H1 (cell line): ENCODE data around the gene FGF14. TPM values are rescaled to one million over a fixed set of nuclear protein-coding genes. Genes with fewer than 3 reads are reported as not detected.

Source experiments
- CTCF ChIA-PET: fragments of 300-600 bp; sonication (Branson Sonifier 250); formaldehyde crosslinking; loops from one replicate; lab custom pipeline; 2021; ENCODE audit not compliant: partially characterized antibody; lab: Charles Lee
- POLR2A ChIA-PET: fragments of 300-600 bp; sonication (Branson Sonifier 250); formaldehyde crosslinking; loops from one replicate; lab custom pipeline; 2021; ENCODE audit warnings: inconsistent platforms; ENCODE audit not compliant: partially characterized antibody; lab: Charles Lee
- DNase-seq, 2 experiments: peaks; one replicate each; pipeline versions ENCODE4 v3.0.0 to v3.0.0-alpha.2; 2010 to 2022; ENCODE audit warnings: low spot score in 2 of 2, low read depth in 1 of 2, mixed read lengths in 1 of 2
- FAIRE-seq: peaks from 2 replicates; lab custom pipeline; 2011; peaks lifted over from hg19 to GRCh38; lab: Jason Lieb, UNC
- H2AFZ ChIP-seq: 2 replicates; pipeline ENCODE4 v1.8.1; 2012; ENCODE audit warnings: low read length, inconsistent platforms
- H2AK5ac ChIP-seq: 2 replicates; pipeline ENCODE4 v1.6.1; 2013; ENCODE audit warnings: low read depth, low read length
- H2BK120ac ChIP-seq: replicated peaks from 2 replicates; pipeline ENCODE3; 2013; ENCODE audit warnings: low read depth, low read length, inconsistent platforms
- H2BK12ac ChIP-seq: 2 replicates; pipeline ENCODE4 v1.6.1; 2013; ENCODE audit warnings: low read depth, low read length
- H2BK15ac ChIP-seq: 2 replicates; pipeline ENCODE4 v1.6.1; 2013; ENCODE audit warnings: low read length
- H2BK20ac ChIP-seq: 2 replicates; pipeline ENCODE4 v1.6.1; 2013; ENCODE audit warnings: low read length
- H2BK5ac ChIP-seq: 2 replicates; pipeline ENCODE4 v1.6.1; 2013; ENCODE audit warnings: low read depth, low read length
- H3K14ac ChIP-seq: 2 replicates; pipeline ENCODE4 v1.6.1; 2013; ENCODE audit warnings: inconsistent platforms; ENCODE audit not compliant: insufficient read length
- H3K18ac ChIP-seq: 2 replicates; pipeline ENCODE4 v1.6.1; 2013; ENCODE audit warnings: low read length; ENCODE audit errors: extremely low read depth
- H3K23ac ChIP-seq: 2 replicates; pipeline ENCODE4 v1.6.1; 2013; ENCODE audit warnings: inconsistent platforms; ENCODE audit not compliant: insufficient read length
- H3K23me2 ChIP-seq: 2 replicates; pipeline ENCODE4 v1.6.1; 2013; ENCODE audit warnings: low read depth, low read length
- H3K27ac ChIP-seq: 2 replicates; pipeline ENCODE4 v1.6.1; 2011; ENCODE audit warnings: low read depth, low read length, inconsistent platforms
- H3K27me3 ChIP-seq, 4 experiments: replicated peaks in 1 of 4; 1 replicate in 1 of 4; 2 replicates in 3 of 4; pipeline versions ENCODE4 v1.6.1 to v1.8.1; 2011 to 2013; ENCODE audit warnings: low read length in 3 of 4, mild to moderate bottlenecking in 3 of 4, inconsistent platforms in 2 of 4, mixed read lengths in 2 of 4, moderate library complexity in 1 of 4; ENCODE audit not compliant: control insufficient read depth in 3 of 4, insufficient read depth in 3 of 4; ENCODE audit errors: extremely low read depth in 1 of 4
- H3K36me3 ChIP-seq, 4 experiments: 2 replicates each; pipeline versions ENCODE4 v1.6.1 to v1.8.1; 2011 to 2013; ENCODE audit warnings: mild to moderate bottlenecking in 4 of 4, low read length in 3 of 4, moderate library complexity in 2 of 4, control low read depth in 1 of 4, inconsistent platforms in 1 of 4; ENCODE audit not compliant: insufficient read depth in 4 of 4, control insufficient read depth in 2 of 4
- H3K4ac ChIP-seq: replicated peaks from 2 replicates; pipeline ENCODE3; 2013; ENCODE audit warnings: low read length, low read depth, mixed read lengths, inconsistent platforms; ENCODE audit not compliant: insufficient read length
- H3K4me1 ChIP-seq, 4 experiments: replicated peaks in 1 of 4; 1 replicate in 1 of 4; 2 replicates in 3 of 4; pipeline versions ENCODE4 v1.6.1 to v1.8.1; 2011 to 2013; ENCODE audit warnings: low read length in 3 of 4, inconsistent platforms in 2 of 4, mixed read lengths in 1 of 4; ENCODE audit not compliant: insufficient read depth in 4 of 4, control insufficient read depth in 3 of 4
- H3K4me2 ChIP-seq, 2 experiments: 2 replicates each; pipeline versions ENCODE4 v1.6.1 to v1.8.1; 2011 to 2013; ENCODE audit warnings: low read depth in 2 of 2, low read length in 2 of 2, control low read depth in 1 of 2, inconsistent platforms in 1 of 2, mild to moderate bottlenecking in 1 of 2; ENCODE audit not compliant: insufficient read depth in 1 of 2
- H3K4me3 ChIP-seq, 4 experiments: fragments of 200-600, 300-600 bp in 1 of 4; sonication (generic), shearing (Covaris generic), sonication (Bioruptor Twin) in 1 of 4; 2 replicates each; pipeline versions ENCODE4 v1.5.1 to v1.8.1; 2011 to 2016; ENCODE audit warnings: low read length in 4 of 4, low read depth in 3 of 4, control low read depth in 2 of 4, inconsistent platforms in 2 of 4, mild to moderate bottlenecking in 2 of 4, mixed read lengths in 1 of 4, moderate library complexity in 1 of 4; ENCODE audit not compliant: insufficient read depth in 2 of 4; ENCODE audit errors: extremely low read depth in 1 of 4
- H3K56ac ChIP-seq: replicated peaks from 2 replicates; pipeline ENCODE3; 2013; ENCODE audit warnings: low read depth, mild to moderate bottlenecking, mixed read lengths, low read length, inconsistent platforms; ENCODE audit not compliant: insufficient read length
- H3K79me1 ChIP-seq: 2 replicates; pipeline ENCODE4 v1.6.1; 2013; ENCODE audit warnings: low read depth, low read length, control low read depth
- H3K79me2 ChIP-seq, 2 experiments: 2 replicates each; pipeline versions ENCODE4 v1.6.1 to v1.8.1; 2012 to 2013; ENCODE audit warnings: low read length in 2 of 2, mild to moderate bottlenecking in 2 of 2, inconsistent platforms in 1 of 2; ENCODE audit not compliant: insufficient read depth in 2 of 2, control insufficient read depth in 1 of 2
- H3K9ac ChIP-seq, 4 experiments: replicated peaks in 1 of 4; 1 replicate in 1 of 4; 2 replicates in 3 of 4; pipeline versions ENCODE4 v1.6.1 to v1.8.1; 2011 to 2013; ENCODE audit warnings: low read depth in 3 of 4, low read length in 3 of 4, control low read depth in 2 of 4, mild to moderate bottlenecking in 2 of 4, moderate library complexity in 2 of 4, inconsistent platforms in 1 of 4; ENCODE audit errors: extremely low read depth in 1 of 4
- H3K9me3 ChIP-seq, 2 experiments: 2 replicates each; pipeline versions ENCODE4 v1.6.1 to v1.8.1; 2012 to 2013; ENCODE audit warnings: mild to moderate bottlenecking in 2 of 2, moderate library complexity in 2 of 2, control low read depth in 1 of 2, inconsistent platforms in 1 of 2, low read depth in 1 of 2, low read length in 1 of 2, mixed read lengths in 1 of 2; ENCODE audit not compliant: insufficient read depth in 2 of 2
- H4K20me1 ChIP-seq, 2 experiments: replicated peaks in 1 of 2; 2 replicates each; pipeline versions ENCODE3 to v1.8.1; 2011 to 2013; ENCODE audit warnings: inconsistent platforms in 2 of 2, low read length in 2 of 2, mild to moderate bottlenecking in 1 of 2; ENCODE audit not compliant: insufficient read depth in 2 of 2, control insufficient read depth in 1 of 2
- H4K5ac ChIP-seq: 2 replicates; pipeline ENCODE4 v1.6.1; 2013; ENCODE audit warnings: low read length, low read depth, mixed read lengths, inconsistent platforms; ENCODE audit not compliant: insufficient read length
- H4K8ac ChIP-seq: 2 replicates; pipeline ENCODE4 v1.8.0; 2013; ENCODE audit warnings: mild to moderate bottlenecking, moderate library complexity, low read length, inconsistent platforms; ENCODE audit not compliant: insufficient read depth; ENCODE audit errors: extremely low read depth
- H4K91ac ChIP-seq: replicated peaks from 2 replicates; pipeline ENCODE3; 2013; ENCODE audit warnings: low read length, mixed read lengths, inconsistent platforms; ENCODE audit not compliant: insufficient read length
- ATF2 ChIP-seq: IDR thresholded peaks from 2 replicates; pipeline ENCODE4 v1.6.1; 2012; ENCODE audit warnings: low read length, inconsistent platforms
- BRCA1 ChIP-seq: IDR thresholded peaks from 2 replicates; pipeline ENCODE4 v1.6.1; 2012; ENCODE audit warnings: low read depth, low read length, improper control_type of control experiment
- CBX5 ChIP-seq: fragments of 300-800, 300-1000 bp; sonication (generic); IDR thresholded peaks from 2 replicates; pipeline ENCODE4 v1.7.1; 2016; ENCODE audit warnings: antibody characterized with exemption, low read length, low read depth
- EP300 ChIP-seq, 2 experiments: IDR thresholded peaks; 1 replicate in 1 of 2; 2 replicates in 1 of 2; pipeline ENCODE4 v1.6.1; 2011 to 2012; ENCODE audit warnings: low read depth in 2 of 2, low read length in 2 of 2, mild to moderate bottlenecking in 2 of 2, borderline replicate concordance in 1 of 2, inconsistent platforms in 1 of 2, moderate library complexity in 1 of 2
- KDM1A ChIP-seq: fragments of 200-600, 300-600 bp; sonication (generic); IDR thresholded peaks from 2 replicates; pipeline ENCODE4 v1.7.1; 2016; ENCODE audit warnings: mild to moderate bottlenecking, low read length, borderline replicate concordance
- NRF1 ChIP-seq: IDR thresholded peaks from 2 replicates; pipeline ENCODE4 v1.6.1; 2011; ENCODE audit warnings: mild to moderate bottlenecking, low read depth, low read length, improper control_type of control experiment
- RAD21 ChIP-seq, 2 experiments: IDR thresholded peaks in 1 of 2; conservative IDR thresholded peaks in 1 of 2; 2 replicates each; pipeline ENCODE4 v1.6.1; 2011; ENCODE audit warnings: low read depth in 2 of 2, low read length in 2 of 2, improper control_type of control experiment in 1 of 2, inconsistent platforms in 1 of 2, mild to moderate bottlenecking in 1 of 2, moderate library complexity in 1 of 2
- SAP30 ChIP-seq: fragments of 300-600 bp; sonication (generic); IDR thresholded peaks from 2 replicates; pipeline ENCODE4 v1.7.1; 2012; ENCODE audit warnings: low read length, moderate library complexity, mild to moderate bottlenecking, inconsistent platforms; ENCODE audit not compliant: insufficient read depth, insufficient replicate concordance
- SP1 ChIP-seq: IDR thresholded peaks from 2 replicates; pipeline ENCODE4 v1.6.1; 2011; ENCODE audit warnings: low read depth, low read length
- SP2 ChIP-seq: IDR thresholded peaks from 2 replicates; pipeline ENCODE4 v1.6.1; 2012; ENCODE audit warnings: mild to moderate bottlenecking, low read length, inconsistent platforms
- SUZ12 ChIP-seq: fragments of 200-600 bp; sonication (generic); IDR thresholded peaks from 2 replicates; pipeline ENCODE4 v1.6.1; 2012; ENCODE audit warnings: mild to moderate bottlenecking, inconsistent platforms, low read length, moderate library complexity, mixed read lengths
- YY1 ChIP-seq: IDR thresholded peaks from 2 replicates; pipeline ENCODE4 v1.6.1; 2011; ENCODE audit warnings: low read depth, mild to moderate bottlenecking, low read length
- ZNF274 ChIP-seq: IDR thresholded peaks from 2 replicates; pipeline ENCODE4 v1.7.0; 2012; ENCODE audit warnings: low read length, borderline replicate concordance; ENCODE audit errors: extremely low read depth
- WGBS, 2 experiments: shearing (Covaris generic) in 1 of 2; methylation state at CpG; one replicate each; pipeline versions ENCODE4 v1.1.6 to v1.1.7; 2013 to 2015; ENCODE audit warnings: low lambda C conversion rate in 2 of 2, mixed read lengths in 2 of 2, inconsistent platforms in 1 of 2, low coverage in 1 of 2, missing lambda C conversion rate in 1 of 2; ENCODE audit not compliant: insufficient replicate concordance in 2 of 2, insufficient coverage in 1 of 2, insufficient read length in 1 of 2; ENCODE audit errors: extremely low coverage in 1 of 2, missing lambda C conversion rate in 1 of 2; 5-methylcytosine and 5-hydroxymethylcytosine counted together
- polyA plus RNA-seq, 7 experiments: library from polyadenylated mRNA; depleted of rRNA in 3 of 7; stranded (reverse) in 5 of 7; unstranded in 2 of 7; fragments of >200 nt in 5 of 7; fragments of 200-250 nt in 2 of 7; gene quantifications; 1 replicate in 5 of 7; 2 replicates in 1 of 7; 4 replicates in 1 of 7; pipeline versions ENCODE4 v1.2.1 to v1.2.3, GENCODE V29; 2011 to 2013; ENCODE audit warnings: missing spikeins in 2 of 7, mixed read lengths in 2 of 7
- total RNA-seq: library from RNA; stranded (reverse); fragmentation: NEBNext Ultra II Directional; extraction: Animal tissue kit (Norgen Biotek cat#: 25700); gene quantifications from 2 replicates; pipeline ENCODE4 v1.2.1, GENCODE V29; 2021

FGF14 gene
- total and polyA plus RNA-seq, 2 of the 8 experiments (the other 6 are each of a cell fraction or from before 2014, with no cell fraction given), result 0.05 to 0.58 TPM

GRCh38 chr13:102325321-102325720, 76.5 kb downstream of the FGF14 start:
- Histone ChIP-seq H3K4me2 (no peak overlapping the region), H2AK5ac (no peak overlapping the region), H2BK20ac (no peak overlapping the region), H3K79me2 (no peaks in the 10 kb centered on the region), H3K14ac (no peak overlapping the region), H2BK5ac (no peak overlapping the region), H3K9ac (no peak overlapping the region), H3K36me3 (no peaks in the 10 kb centered on the region), H4K8ac (no peak overlapping the region), H4K5ac (no peak overlapping the region), H3K27me3 (no peaks in the 10 kb centered on the region), H3K9me3 (no peaks in the 10 kb centered on the region), H2AFZ (no peak overlapping the region), H3K4me1 (no peaks in the 10 kb centered on the region), H3K4me3 (no peak overlapping the region), H3K23me2 (no peaks in the 10 kb centered on the region; the same call in 1 of the 2 replicates), H2BK15ac (no peak overlapping the region), H4K91ac (no peak overlapping the region), H2BK12ac (no peak overlapping the region), H3K27ac (no peak overlapping the region), H3K18ac (no peak overlapping the region), H3K4ac (no peak overlapping the region), H3K56ac (no peak overlapping the region), H3K79me1 (no peaks in the 10 kb centered on the region), H3K23ac (no peak overlapping the region), H4K20me1 (no peaks in the 10 kb centered on the region), H2BK120ac (no peak overlapping the region)
- ChIA-PET POLR2A (no interaction called here), CTCF (no interaction called here)
- 75% methylated on average over 5 of the region's 5 CpGs; no CpG with 5 or more reads in 1 of the 2 experiments for WGBS, 2 experiments
- FAIRE-seq (no peak), DNase-seq (no peak)
- TF ChIP-seq SP2 (no peak), RAD21 (IDR thresholded peaks at IDR 0.05 in 1 of 2, conservative IDR thresholded peaks at IDR 0.05 in 1 of 2; ENCODE audit: low read depth in 2 of 2, low read length in 2 of 2) (no peak), SAP30 (no peak), ZNF274 (no peak), EP300 (IDR thresholded peaks at IDR 0.05; ENCODE audit: borderline replicate concordance in 1 of 2, low read depth in 2 of 2, low read length in 2 of 2) (no peak), NRF1 (no peak), YY1 (no peak), KDM1A (no peak), SP1 (no peak), SUZ12 (no peak), ATF2 (no peak), CBX5 (no peak), BRCA1 (no peak)
